Measurements from ENCODE around the gene SPATS2. TPM values are rescaled to one million over a fixed set of nuclear protein-coding genes. Genes with fewer than 3 reads are reported as not detected.

The SPATS2 gene
- total RNA-seq, 1 donor from 2014 or later: 69.0 TPM

DNA sequence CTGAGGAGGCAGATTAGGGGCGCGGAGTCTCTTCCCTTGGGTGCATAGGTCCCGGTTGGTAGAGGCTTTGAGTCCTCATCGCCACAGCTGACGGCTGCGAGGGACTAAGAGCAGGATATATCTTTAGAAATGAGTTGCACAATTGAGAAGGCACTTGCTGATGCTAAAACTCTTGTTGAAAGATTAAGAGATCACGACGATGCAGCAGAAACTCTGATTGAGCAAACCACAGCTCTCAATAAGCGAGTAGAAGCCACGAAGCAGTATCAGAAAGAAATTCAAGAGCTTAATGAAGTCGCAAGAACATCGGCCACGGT, 22.1 kb downstream of the SPATS2 start:
- peaks cover 15% of the 10 kb centered on the region for H3K4me1 Mint-ChIP-seq
- no peak overlapping the region for H3K27ac Mint-ChIP-seq
- no peak for DNase-seq (ENCODE audit: low spot score in 2 of 2, unreplicated experiment in 2 of 2)
- peaks cover 13% of the 10 kb centered on the region for H3K36me3 Mint-ChIP-seq
- TF ChIP-seq, protein P1, sequence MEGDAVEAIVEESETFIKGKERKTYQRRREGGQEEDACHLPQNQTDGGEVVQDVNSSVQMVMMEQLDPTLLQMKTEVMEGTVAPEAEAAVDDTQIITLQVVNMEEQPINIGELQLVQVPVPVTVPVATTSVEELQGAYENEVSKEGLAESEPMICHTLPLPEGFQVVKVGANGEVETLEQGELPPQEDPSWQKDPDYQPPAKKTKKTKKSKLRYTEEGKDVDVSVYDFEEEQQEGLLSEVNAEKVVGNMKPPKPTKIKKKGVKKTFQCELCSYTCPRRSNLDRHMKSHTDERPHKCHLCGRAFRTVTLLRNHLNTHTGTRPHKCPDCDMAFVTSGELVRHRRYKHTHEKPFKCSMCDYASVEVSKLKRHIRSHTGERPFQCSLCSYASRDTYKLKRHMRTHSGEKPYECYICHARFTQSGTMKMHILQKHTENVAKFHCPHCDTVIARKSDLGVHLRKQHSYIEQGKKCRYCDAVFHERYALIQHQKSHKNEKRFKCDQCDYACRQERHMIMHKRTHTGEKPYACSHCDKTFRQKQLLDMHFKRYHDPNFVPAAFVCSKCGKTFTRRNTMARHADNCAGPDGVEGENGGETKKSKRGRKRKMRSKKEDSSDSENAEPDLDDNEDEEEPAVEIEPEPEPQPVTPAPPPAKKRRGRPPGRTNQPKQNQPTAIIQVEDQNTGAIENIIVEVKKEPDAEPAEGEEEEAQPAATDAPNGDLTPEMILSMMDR (IDR thresholded peaks at IDR 0.05; ENCODE audit: unreplicated experiment): no peak
- no peaks in the 10 kb centered on the region for H3K9me3 Mint-ChIP-seq
- H3K27me3 Mint-ChIP-seq (ENCODE audit: low read depth): no peaks in the 10 kb centered on the region
- no peak overlapping the region for H3K4me3 Mint-ChIP-seq

DNA sequence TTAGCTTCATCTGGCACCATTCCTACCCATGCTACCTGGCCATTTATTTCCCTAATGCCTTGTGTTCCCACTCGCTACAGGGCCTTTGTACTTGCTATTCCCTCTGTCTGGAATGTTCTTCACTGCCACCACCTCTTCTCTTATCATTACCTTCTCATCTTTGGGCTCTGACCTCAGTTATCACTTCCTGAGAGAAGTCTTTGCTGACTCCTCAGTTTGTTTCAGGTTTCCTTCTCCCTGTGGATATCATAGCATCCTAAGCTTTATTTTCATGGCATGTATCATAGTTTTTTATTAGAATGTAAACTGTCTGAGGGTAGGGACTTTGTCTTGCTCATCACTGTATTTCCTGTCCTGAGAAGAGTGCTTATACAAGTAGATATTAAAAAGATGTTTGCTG, 29.7 kb downstream of the SPATS2 start:
- TF ChIP-seq, protein P1 (IDR thresholded peaks at IDR 0.05; ENCODE audit: unreplicated experiment): no peak

DNA sequence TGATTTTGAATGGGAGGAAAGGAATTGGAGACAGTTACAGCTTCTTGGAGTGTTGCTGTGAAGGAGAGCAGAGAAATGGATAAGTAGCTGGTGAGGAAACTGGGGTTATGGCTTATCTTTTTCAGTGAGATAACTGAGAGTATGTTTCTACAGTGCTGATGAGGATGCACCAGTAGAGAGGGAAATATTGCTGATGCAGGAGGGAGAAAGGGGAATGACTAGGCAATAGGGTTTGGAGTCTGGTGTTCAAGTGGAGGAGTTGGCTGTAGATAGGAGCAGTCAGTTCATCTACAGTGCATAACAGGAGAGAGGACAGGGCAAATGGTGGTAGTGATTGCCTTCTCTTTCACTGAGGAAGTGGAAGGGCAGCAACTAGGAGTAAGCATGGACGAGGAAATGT, 33.0 kb downstream of the SPATS2 start:
- TF ChIP-seq, protein P1 (IDR thresholded peaks at IDR 0.05; ENCODE audit: unreplicated experiment): no peak
- DNase-seq (ENCODE audit: low spot score in 2 of 2, unreplicated experiment in 2 of 2): no peak
- Mint-ChIP-seq H3K9me3 (no peaks in the 10 kb centered on the region), H3K4me3 (no peak overlapping the region), H3K4me1 (peaks cover 12% of the 10 kb centered on the region), H3K36me3 (peaks cover 3% of the 10 kb centered on the region), H3K27ac (peak overlapping the region; percentile 0), H3K27me3 (ENCODE audit: low read depth) (no peaks in the 10 kb centered on the region)

More for the DNA sequence above, 29.7 kb downstream of the SPATS2 start:
- Mint-ChIP-seq H3K4me3 (no peak overlapping the region), H3K27ac (no peak overlapping the region), H3K36me3 (peaks cover 8% of the 10 kb centered on the region), H3K9me3 (no peaks in the 10 kb centered on the region), H3K27me3 (ENCODE audit: low read depth) (no peaks in the 10 kb centered on the region), H3K4me1 (peaks cover under 1% of the 10 kb centered on the region)
- DNase-seq (ENCODE audit: low spot score in 2 of 2, unreplicated experiment in 2 of 2): no peak

DNA sequence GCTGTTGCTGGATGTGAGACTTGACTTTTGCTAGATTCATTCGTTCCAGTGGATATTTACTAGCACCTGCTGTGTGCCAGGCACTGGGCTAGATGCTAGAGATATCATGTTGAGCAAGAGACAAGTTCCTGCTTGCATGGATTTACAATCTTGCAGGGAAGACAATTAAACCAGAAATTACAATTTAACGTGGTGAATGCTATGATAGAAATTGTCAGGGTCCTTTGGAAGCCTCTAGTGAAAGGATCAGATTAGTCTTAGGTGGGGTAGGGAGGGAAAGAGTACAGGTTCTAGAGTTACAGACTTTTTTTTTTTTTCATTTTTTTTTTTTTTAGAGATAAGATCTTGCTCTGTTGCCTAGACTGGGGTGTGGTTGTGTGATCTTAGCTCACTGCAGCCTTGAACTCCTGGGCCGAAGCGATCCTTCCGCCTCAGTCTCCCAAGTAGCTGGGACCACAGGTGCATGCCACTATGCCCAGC, 36.7 kb downstream of the SPATS2 start:
- peak overlapping the region; percentile 35 for H3K27ac Mint-ChIP-seq
- no peak overlapping the region for H3K4me3 Mint-ChIP-seq
- H3K4me1 Mint-ChIP-seq: peaks cover 12% of the 10 kb centered on the region
- no peaks in the 10 kb centered on the region for H3K27me3 Mint-ChIP-seq (ENCODE audit: low read depth)
- H3K36me3 Mint-ChIP-seq: peaks cover 6% of the 10 kb centered on the region
- TF ChIP-seq, protein P1 (IDR thresholded peaks at IDR 0.05; ENCODE audit: unreplicated experiment): no peak
- H3K9me3 Mint-ChIP-seq: no peaks in the 10 kb centered on the region
- no peak for DNase-seq (ENCODE audit: low spot score in 2 of 2, unreplicated experiment in 2 of 2)

DNA sequence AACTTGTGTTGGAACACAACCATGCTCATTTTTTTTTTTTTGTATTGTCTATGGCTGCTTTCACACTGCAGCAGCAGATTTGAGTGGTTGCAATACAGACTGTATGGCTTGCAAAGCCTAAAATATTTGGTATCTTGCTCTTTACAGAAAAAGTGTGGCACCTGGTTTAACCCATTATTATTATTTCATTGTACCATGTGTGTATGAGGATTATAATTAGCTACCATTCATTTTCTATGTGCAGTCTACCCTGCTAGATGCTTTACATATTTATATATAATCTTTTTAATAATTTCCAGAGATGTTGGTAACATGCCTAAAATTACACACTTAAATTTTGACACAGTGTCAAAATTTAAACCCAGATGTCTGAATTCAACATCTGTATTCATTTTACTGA, 37.7 kb downstream of the SPATS2 start:
- Mint-ChIP-seq H3K27ac (no peak overlapping the region), H3K4me1 (peaks cover 12% of the 10 kb centered on the region), H3K4me3 (no peak overlapping the region), H3K36me3 (peaks cover 10% of the 10 kb centered on the region), H3K9me3 (no peaks in the 10 kb centered on the region), H3K27me3 (ENCODE audit: low read depth) (no peaks in the 10 kb centered on the region)
- DNase-seq (ENCODE audit: low spot score in 2 of 2, unreplicated experiment in 2 of 2): no peak
- TF ChIP-seq, protein P1 (IDR thresholded peaks at IDR 0.05; ENCODE audit: unreplicated experiment): no peak

DNA sequence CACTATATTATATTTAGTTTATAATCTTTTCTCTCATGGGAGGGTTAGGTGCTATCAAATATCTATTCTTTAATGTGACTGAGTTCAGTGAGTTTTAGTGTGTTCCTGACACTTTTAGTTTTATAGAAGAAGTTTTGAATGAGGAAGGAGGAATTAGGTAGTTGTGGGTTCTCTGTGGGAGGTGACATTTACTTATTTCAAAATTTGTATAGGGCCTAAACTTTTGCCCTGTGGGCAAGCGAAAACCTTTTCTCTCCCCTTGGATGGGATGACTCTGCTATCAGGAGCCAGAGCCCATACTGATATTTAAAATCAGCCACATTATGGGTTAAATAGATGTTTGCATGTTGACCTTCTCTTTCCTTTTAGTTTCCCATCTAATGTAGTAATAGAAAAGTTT, 43.6 kb downstream of the SPATS2 start:
- H3K4me1 Mint-ChIP-seq: peaks cover 13% of the 10 kb centered on the region
- TF ChIP-seq, protein P1 (IDR thresholded peaks at IDR 0.05; ENCODE audit: unreplicated experiment): no peak
- no peak for DNase-seq (ENCODE audit: low spot score in 2 of 2, unreplicated experiment in 2 of 2)
- peaks cover 12% of the 10 kb centered on the region for H3K36me3 Mint-ChIP-seq
- no peak overlapping the region for H3K27ac Mint-ChIP-seq
- no peaks in the 10 kb centered on the region for H3K27me3 Mint-ChIP-seq (ENCODE audit: low read depth)
- no peaks in the 10 kb centered on the region for H3K9me3 Mint-ChIP-seq
- H3K4me3 Mint-ChIP-seq: no peak overlapping the region

Measured in mesothelial cell of epicardium (in vitro differentiated cells).